RWPE1 (cell line): Measurements from ENCODE around the gene VAT1L.

Experiments
- CTCF ChIA-PET: fragments of 350-600 bp; sonication (Branson Sonifier 250); formaldehyde crosslinking; extraction: SDS; loops from one replicate; lab custom pipeline; 2021; lab: Yijun Ruan, JAX
- POLR2A ChIA-PET: fragments of 400-600 bp; formaldehyde crosslinking; extraction: SDS; loops from one replicate; lab custom pipeline; 2020; ENCODE audit warnings: antibody characterized with exemption; ENCODE audit not compliant: low non-redundant PET; lab: Yijun Ruan, JAX
- DNase-seq: peaks from one replicate; pipeline ENCODE4 v3.0.0; 2012; ENCODE audit warnings: low spot score
- H3K27ac ChIP-seq: fragments of 450-650 bp; 2 replicates; pipeline ENCODE4 v1.5.1; 2017
- TF ChIP-seq, protein P1 (sequence below): fragments of 450-650 bp; conservative IDR thresholded peaks from 2 replicates; pipeline ENCODE4 v1.5.1; 2017; ENCODE audit warnings: low read depth, mild to moderate bottlenecking

The VAT1L gene

DNA sequence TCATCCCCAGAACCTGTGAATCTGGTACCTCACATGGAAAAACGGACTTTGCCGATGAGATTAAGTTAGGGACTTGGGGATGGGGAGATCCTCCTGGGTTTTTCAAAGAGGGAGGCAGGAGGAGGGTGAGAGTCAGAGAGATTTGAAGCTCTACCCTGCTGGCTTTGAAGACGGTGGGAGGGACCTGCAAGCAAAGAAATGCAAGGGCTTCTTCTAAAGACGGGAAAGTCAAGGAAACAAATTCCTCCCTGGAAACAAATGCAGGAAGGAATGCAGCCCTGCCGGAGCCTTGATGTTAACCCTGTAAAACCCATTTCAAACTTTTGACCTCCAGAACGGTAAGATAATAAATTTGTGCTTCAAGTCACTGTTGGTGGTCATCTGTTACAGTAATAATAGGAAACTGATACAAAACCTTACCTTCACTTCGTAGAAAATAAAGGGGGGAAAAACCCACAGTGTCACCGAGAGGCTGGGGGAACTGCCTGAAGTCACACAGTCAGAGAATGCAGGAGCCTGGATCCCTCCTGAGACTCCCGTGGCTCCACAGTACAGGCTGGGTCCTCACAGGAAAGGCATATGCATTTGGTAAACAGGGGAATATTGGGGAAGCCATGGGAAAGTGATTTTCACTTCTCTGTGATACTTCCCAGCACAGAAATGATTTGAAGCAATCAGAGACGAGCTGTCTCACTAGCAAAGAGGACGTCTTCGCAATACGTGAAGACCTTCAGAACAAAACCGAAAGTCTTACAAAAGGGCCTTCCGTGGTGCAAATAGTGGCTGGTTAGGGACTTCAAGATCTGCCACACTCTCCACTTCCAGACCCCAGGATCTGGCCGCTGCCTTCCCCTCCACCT is 175.1 kb downstream of the VAT1L start:
- POLR2A ChIA-PET = no interaction called here
- CTCF ChIA-PET = interaction anchor here (0.8 kb wide), 1 partner anchor 12 kb away, joined by 3 read pairs; no protein-coding TSS in a partner anchor
- no peak for DNase-seq
- no peak overlapping the region for H3K27ac ChIP-seq
- TF ChIP-seq, protein P1, sequence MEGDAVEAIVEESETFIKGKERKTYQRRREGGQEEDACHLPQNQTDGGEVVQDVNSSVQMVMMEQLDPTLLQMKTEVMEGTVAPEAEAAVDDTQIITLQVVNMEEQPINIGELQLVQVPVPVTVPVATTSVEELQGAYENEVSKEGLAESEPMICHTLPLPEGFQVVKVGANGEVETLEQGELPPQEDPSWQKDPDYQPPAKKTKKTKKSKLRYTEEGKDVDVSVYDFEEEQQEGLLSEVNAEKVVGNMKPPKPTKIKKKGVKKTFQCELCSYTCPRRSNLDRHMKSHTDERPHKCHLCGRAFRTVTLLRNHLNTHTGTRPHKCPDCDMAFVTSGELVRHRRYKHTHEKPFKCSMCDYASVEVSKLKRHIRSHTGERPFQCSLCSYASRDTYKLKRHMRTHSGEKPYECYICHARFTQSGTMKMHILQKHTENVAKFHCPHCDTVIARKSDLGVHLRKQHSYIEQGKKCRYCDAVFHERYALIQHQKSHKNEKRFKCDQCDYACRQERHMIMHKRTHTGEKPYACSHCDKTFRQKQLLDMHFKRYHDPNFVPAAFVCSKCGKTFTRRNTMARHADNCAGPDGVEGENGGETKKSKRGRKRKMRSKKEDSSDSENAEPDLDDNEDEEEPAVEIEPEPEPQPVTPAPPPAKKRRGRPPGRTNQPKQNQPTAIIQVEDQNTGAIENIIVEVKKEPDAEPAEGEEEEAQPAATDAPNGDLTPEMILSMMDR = no peak

DNA sequence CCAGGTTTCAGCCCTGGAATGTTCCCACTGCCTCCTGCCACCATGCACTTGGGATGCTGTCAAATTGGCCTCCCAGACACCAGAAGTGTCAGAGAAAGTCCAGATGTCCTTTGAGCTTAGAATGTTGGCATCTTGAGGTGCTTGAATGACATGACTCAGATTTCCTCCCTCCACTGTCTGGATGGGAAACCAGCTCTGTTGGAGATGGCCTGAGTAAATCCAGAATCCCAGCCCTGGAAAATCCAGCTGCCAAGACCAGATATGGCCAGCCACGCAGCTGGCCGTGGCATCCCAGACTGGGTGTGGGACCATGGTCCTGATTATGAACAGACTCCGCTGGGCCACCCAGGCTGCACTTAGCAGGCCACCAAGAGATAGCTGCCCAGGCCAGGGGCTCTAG is 177.0 kb downstream of the VAT1L start:
- DNase-seq = no peak
- ChIA-PET CTCF (interaction anchor here (0.9 kb wide), 1 partner anchor 127 kb away, joined by 3 read pairs; no protein-coding TSS in a partner anchor), POLR2A (no interaction called here)
- TF ChIP-seq, protein P1 = no peak
- no peak overlapping the region for H3K27ac ChIP-seq

DNA sequence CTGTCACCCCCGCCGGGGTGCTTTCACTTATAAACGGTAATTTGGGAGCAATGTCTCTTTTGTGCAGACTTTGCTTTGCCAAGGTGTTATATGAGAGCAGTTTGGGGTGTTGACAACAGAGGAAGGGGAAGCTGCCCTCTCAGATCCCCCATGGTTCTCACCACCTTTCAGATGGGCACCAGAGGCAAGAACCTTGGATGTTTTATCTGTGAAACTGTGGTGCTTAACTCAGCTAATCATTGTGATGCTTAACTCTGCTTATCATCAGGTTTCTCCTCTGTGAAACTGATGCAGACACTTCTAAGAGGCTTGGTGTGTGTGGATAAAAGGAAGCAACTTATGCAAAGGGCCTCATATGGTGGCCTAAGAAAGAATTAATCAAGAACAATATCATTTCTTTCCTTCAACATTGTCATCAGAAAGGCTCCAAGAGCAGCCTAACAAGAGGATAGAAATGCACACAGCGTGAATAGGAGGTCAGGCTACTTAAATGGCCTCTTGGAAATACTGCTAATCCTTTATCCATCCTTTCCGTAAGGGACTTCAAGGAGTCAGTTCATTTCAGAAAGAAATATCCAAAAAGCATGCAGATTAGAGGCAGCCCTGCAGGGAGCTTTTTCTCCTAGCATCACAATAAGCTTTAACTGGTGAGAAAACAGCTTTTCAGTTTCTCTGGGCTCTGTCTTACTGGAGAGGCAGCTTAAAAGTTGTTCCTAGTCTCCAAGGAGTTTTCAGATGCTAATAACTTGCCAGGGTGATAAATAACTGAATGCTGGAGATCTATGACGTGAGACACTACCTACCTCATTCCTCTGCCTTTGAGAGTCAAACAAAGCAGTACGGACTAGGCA is 178.9 kb downstream of the VAT1L start:
- H3K27ac ChIP-seq = no peak overlapping the region
- CTCF ChIA-PET = interaction anchor here (0.5 to 1.3 kb wide), 2 partner anchors 36 to 244 kb away, joined by 3 to 6 read pairs; no protein-coding TSS in a partner anchor
- POLR2A ChIA-PET = no interaction called here
- TF ChIP-seq, protein P1 = no peak
- DNase-seq = no peak

DNA sequence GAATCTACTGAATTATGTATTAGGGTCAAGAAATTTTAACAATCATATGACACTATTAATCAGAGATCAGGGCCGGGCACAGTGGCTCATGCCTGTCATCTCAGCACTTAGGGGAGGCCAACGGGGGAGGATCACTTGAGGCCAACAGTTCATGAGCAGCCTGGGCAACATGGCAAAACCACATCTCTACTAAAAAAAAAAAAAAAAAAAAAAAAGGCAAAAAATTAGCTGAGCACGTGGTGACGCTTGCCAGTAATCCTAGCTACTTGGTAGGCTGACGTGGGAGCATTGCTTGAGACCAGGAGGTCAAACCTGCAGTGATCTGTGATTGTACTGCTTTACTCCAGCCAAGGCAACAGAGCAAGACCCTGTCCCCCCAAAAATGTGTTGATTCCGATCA is 181.5 kb downstream of the VAT1L start:
- no peak for DNase-seq
- H3K27ac ChIP-seq = no peak overlapping the region
- POLR2A ChIA-PET = no interaction called here
- TF ChIP-seq, protein P1 = no peak
- CTCF ChIA-PET = interaction anchor here (0.6 to 1.4 kb wide), 2 partner anchors 295 to 1632 kb away, joined by 3 to 4 read pairs; no protein-coding TSS in a partner anchor

GRCh38 chr16:77970371-77970770 is 182.0 kb downstream of the VAT1L start:
- ChIA-PET CTCF (interaction anchor here (0.5 to 1.4 kb wide), 3 partner anchors 95 to 1632 kb away, joined by 3 to 4 read pairs (median 3); no protein-coding TSS in a partner anchor), POLR2A (no interaction called here)
- no peak for DNase-seq
- no peak overlapping the region for H3K27ac ChIP-seq
- TF ChIP-seq, protein P1 = no peak
